Mucosa of descending colon (tissue), 3 donors: ENCODE data around the gene FAM107B. TPM values are rescaled to one million over a fixed set of nuclear protein-coding genes. Genes with fewer than 3 reads are reported as not detected.
A peak's percentile ranks its signal among the peaks of the same experiment; 100 is the strongest.

Experiments
- ATAC-seq: fragments of 200-7000 bp; cut with Tn5 transposase; one replicate; pipeline ENCODE4 v1.9.1; 2020; ENCODE audit warnings: mild to moderate bottlenecking, moderate library complexity
- DNase-seq, 3 donors: peaks; one replicate each; pipeline ENCODE4 v3.0.0-alpha.2; 2020
- H3K36me3 ChIP-seq: fragments of 200-600 bp; one replicate; pipeline ENCODE4 v1.8.0; 2021; ENCODE audit warnings: low read depth, mild to moderate bottlenecking
- H3K4me1 ChIP-seq: fragments of 200-600 bp; one replicate; pipeline ENCODE4 v1.8.0; 2021; ENCODE audit warnings: low read depth, mild to moderate bottlenecking
- H3K4me3 ChIP-seq: fragments of 200-600 bp; one replicate; pipeline ENCODE4 v1.8.0; 2021; ENCODE audit warnings: mild to moderate bottlenecking
- H3K9me3 ChIP-seq: fragments of 200-600 bp; one replicate; pipeline ENCODE4 v1.8.0; 2021; ENCODE audit warnings: mild to moderate bottlenecking
- CTCF ChIP-seq: fragments of 200-600 bp; IDR thresholded peaks from one replicate; pipeline ENCODE4 v1.8.0; 2022; ENCODE audit warnings: antibody characterized with exemption, mild to moderate bottlenecking
- intact Hi-C, 2 donors: fragments of 100-400 bp; cut with DNase I in 1 of 2; cut with micrococcal nuclease in 1 of 2; formaldehyde crosslinking; loops; one replicate each; pipeline versions ENCODE4 v1.11.0 to v1.11.1; 2022; cut with DNase I, micrococcal nuclease
- total RNA-seq, 3 donors: library from RNA; stranded (reverse); fragmentation: NEBNext Ultra II Directional in 2 of 3; extraction: Animal tissue kit (Norgen Biotek cat#: 25700) in 2 of 3; gene quantifications; one replicate each; pipeline versions ENCODE4 v1.2.1 to v1.2.4, GENCODE V29; 2021 to 2023
- donor health status: DM: no; HTN: no; CAD: no; lungs with moderate emphysema.
- donor health status: DM: no; HTN: no; CAD: no.
- donor health status: DM: no; HTN: yes; CAD: no.

FAM107B gene
- total RNA-seq, 3 donors from 2014 or later, result 45.6 to 77.7 (median 76.9) TPM

GRCh38 chr10:14683256-14683655, 91.4 kb downstream of the FAM107B start:
- ATAC-seq (no peak), DNase-seq (no peak)
- Histone ChIP-seq H3K4me1 (no peaks in the 10 kb centered on the region), H3K4me3 (no peak overlapping the region), H3K9me3 (no peaks in the 10 kb centered on the region), H3K36me3 (no peaks in the 10 kb centered on the region)
- intact Hi-C loops, result no loop called here
- no peak for TF ChIP-seq CTCF

GRCh38 chr10:14681802-14682201, 92.9 kb downstream of the FAM107B start:
- no peak for DNase-seq
- no peaks in the 10 kb centered on the region for H3K9me3 ChIP-seq
- ATAC-seq, result no peak
- TF ChIP-seq CTCF, result no peak
- no peaks in the 10 kb centered on the region for H3K4me1 ChIP-seq
- no peak overlapping the region for H3K4me3 ChIP-seq
- H3K36me3 ChIP-seq, result no peaks in the 10 kb centered on the region
- intact Hi-C loops, result no loop called here

GRCh38 chr10:14681305-14681704, 93.4 kb downstream of the FAM107B start:
- TF ChIP-seq CTCF, result no peak
- intact Hi-C loops, result no loop called here
- DNase-seq, result no peak
- no peaks in the 10 kb centered on the region for H3K9me3 ChIP-seq
- H3K4me3 ChIP-seq, result no peak overlapping the region
- no peaks in the 10 kb centered on the region for H3K36me3 ChIP-seq
- no peak for ATAC-seq
- H3K4me1 ChIP-seq, result no peaks in the 10 kb centered on the region

GRCh38 chr10:14678637-14679036, 96.1 kb downstream of the FAM107B start:
- ATAC-seq (no peak), DNase-seq (no peak)
- no peak overlapping the region for H3K4me3 ChIP-seq
- H3K9me3 ChIP-seq, result no peaks in the 10 kb centered on the region
- peaks cover 9% of the 10 kb centered on the region for H3K4me1 ChIP-seq
- no peak for TF ChIP-seq CTCF
- intact Hi-C loops, result no loop called here
- H3K36me3 ChIP-seq, result no peaks in the 10 kb centered on the region

- Histone ChIP-seq H3K4me1 (peaks cover 12% of the 10 kb centered on the region), H3K36me3 (no peaks in the 10 kb centered on the region), H3K4me3 (no peak overlapping the region), H3K9me3 (no peaks in the 10 kb centered on the region)
- DNase-seq (no peak), ATAC-seq (no peak)
- intact Hi-C loops, result no loop called here
- TF ChIP-seq CTCF, result no peak
Measured at GRCh38 chr10:14676732-14677131, 98.0 kb downstream of the FAM107B start.

- intact Hi-C loops, result no loop called here
- DNase-seq (peak in 2 of 3 donors; percentile 41 to 74), ATAC-seq (peak; percentile 94)
- H3K4me1 ChIP-seq, result peaks cover 25% of the 10 kb centered on the region
- no peaks in the 10 kb centered on the region for H3K36me3 ChIP-seq
- H3K4me3 ChIP-seq, result no peak overlapping the region
- H3K9me3 ChIP-seq, result no peaks in the 10 kb centered on the region
- no peak for TF ChIP-seq CTCF
Measured at GRCh38 chr10:14674376-14675050, 100.2 kb downstream of the FAM107B start.
